H1 (cell line): ENCODE results near the gene RPL7L1. TPM values are rescaled to one million over a fixed set of nuclear protein-coding genes. Genes with fewer than 3 reads are reported as not detected.

Source experiments
- JUN ChIP-seq: IDR thresholded peaks from 2 replicates; pipeline ENCODE4 v1.6.1; 2011; ENCODE audit warnings: low read depth, mild to moderate bottlenecking, improper control_type of control experiment, low read length
- SIRT6 ChIP-seq: IDR thresholded peaks from one replicate; pipeline ENCODE4 v1.7.1; 2012; ENCODE audit warnings: low read length, inconsistent platforms
- polyA plus RNA-seq, 7 experiments: library from polyadenylated mRNA; depleted of rRNA in 3 of 7; stranded (reverse) in 5 of 7; unstranded in 2 of 7; fragments of >200 nt in 5 of 7; fragments of 200-250 nt in 2 of 7; gene quantifications; 1 replicate in 5 of 7; 2 replicates in 1 of 7; 4 replicates in 1 of 7; pipeline versions ENCODE4 v1.2.1 to v1.2.3, GENCODE V29; 2011 to 2013; ENCODE audit warnings: missing spikeins in 2 of 7, mixed read lengths in 2 of 7
- total RNA-seq: library from RNA; stranded (reverse); fragmentation: NEBNext Ultra II Directional; extraction: Animal tissue kit (Norgen Biotek cat#: 25700); gene quantifications from 2 replicates; pipeline ENCODE4 v1.2.1, GENCODE V29; 2021

The RPL7L1 gene
- total and polyA plus RNA-seq, 2 of the 8 experiments (the other 6 are each of a cell fraction or from before 2014, with no cell fraction given): 31.0 to 117 TPM

DNA sequence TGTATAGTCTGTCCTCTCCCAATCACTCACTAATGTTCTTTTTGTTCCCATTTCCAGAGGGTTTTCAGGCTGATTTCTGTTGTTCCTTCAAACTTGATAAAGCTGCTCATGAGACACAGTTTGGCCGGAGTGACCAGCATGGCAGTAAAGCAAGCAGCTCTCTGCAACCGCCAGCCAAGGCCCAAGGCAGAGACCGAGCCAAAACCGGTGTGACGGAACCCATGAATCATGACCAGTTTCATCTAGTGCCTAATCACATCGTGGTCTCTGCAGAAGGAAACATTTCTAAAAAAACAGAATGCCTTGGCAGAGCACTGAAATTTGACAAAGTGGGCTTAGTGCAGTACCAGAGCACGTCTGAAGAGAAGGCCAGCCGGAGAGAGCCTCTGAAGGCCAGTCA is 14.8 kb upstream of the RPL7L1 start (continued):
- TF ChIP-seq JUN: no peak
- no peak for TF ChIP-seq SIRT6
